ENCODE data around the gene CAMK2D. TPM values are rescaled to one million over a fixed set of nuclear protein-coding genes. Genes with fewer than 3 reads are reported as not detected.

Gene CAMK2D
- total RNA-seq, 1 donor from 2014 or later = 50.3 TPM

DNA sequence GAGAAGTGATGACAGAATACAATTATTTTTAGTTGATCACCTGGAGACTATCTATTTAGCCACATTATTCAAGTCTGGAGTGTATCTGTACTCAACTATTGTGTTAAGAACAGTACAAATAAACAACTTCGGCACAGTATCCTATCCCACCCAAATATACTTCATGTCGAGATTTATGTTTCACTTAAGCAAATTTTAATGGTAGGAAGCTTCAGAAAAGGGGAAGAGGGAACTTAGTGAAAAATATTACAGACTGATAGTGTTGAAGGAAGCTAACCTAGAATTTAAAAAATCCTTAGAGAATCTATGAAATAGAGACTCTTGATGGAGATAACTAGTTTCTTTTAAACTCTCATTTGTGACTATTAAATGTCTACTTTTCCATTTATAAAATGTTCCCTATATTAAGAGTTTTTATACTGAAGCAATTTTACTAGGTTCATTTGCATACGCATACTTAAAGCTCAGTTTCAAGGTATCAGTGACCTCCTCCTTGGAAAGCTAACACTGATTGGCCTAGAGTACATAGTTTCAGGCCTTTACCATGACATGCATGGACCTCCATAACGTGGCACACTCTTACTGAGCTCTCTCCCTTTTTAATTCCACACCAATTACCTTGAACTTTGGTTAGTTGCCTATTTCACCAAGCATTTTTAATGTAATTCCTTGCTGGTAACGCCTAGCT lies 197.7 kb downstream of the CAMK2D start:
- TF ChIP-seq, protein P1, sequence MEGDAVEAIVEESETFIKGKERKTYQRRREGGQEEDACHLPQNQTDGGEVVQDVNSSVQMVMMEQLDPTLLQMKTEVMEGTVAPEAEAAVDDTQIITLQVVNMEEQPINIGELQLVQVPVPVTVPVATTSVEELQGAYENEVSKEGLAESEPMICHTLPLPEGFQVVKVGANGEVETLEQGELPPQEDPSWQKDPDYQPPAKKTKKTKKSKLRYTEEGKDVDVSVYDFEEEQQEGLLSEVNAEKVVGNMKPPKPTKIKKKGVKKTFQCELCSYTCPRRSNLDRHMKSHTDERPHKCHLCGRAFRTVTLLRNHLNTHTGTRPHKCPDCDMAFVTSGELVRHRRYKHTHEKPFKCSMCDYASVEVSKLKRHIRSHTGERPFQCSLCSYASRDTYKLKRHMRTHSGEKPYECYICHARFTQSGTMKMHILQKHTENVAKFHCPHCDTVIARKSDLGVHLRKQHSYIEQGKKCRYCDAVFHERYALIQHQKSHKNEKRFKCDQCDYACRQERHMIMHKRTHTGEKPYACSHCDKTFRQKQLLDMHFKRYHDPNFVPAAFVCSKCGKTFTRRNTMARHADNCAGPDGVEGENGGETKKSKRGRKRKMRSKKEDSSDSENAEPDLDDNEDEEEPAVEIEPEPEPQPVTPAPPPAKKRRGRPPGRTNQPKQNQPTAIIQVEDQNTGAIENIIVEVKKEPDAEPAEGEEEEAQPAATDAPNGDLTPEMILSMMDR (IDR thresholded peaks at IDR 0.05) = no peak
- no peak for TF ChIP-seq POLR2A (IDR thresholded peaks at IDR 0.05)
- H3K4me3 ChIP-seq = no peak overlapping the region

GRCh38 chr4:113561758-113562157 lies 199.8 kb downstream of the CAMK2D start:
- intact Hi-C loops (cut with DNase I) = no loop called here
- Histone ChIP-seq H3K27me3 (no peaks in the 10 kb centered on the region), H3K9me3 (no peaks in the 10 kb centered on the region), H3K4me1 (peaks cover 8% of the 10 kb centered on the region), H3K36me3 (no peaks in the 10 kb centered on the region), H3K4me3 (no peak overlapping the region), H3K27ac (no peak overlapping the region)
- TF ChIP-seq, protein P1 (IDR thresholded peaks at IDR 0.05) = no peak
- no peak for TF ChIP-seq POLR2AphosphoS5 (IDR thresholded peaks at IDR 0.05; ENCODE audit: insufficient read depth in 1 of 2, low read depth in 1 of 2)
- TF ChIP-seq POLR2A (IDR thresholded peaks at IDR 0.05) = no peak
- DNase-seq (ENCODE audit: extremely low spot score in 2 of 2) = no peak

More for the DNA sequence above, 197.7 kb downstream of the CAMK2D start:
- H3K9me3 ChIP-seq = no peaks in the 10 kb centered on the region
- no peak for DNase-seq (ENCODE audit: extremely low spot score in 2 of 2)
- peaks cover 8% of the 10 kb centered on the region for H3K4me1 ChIP-seq
- no peak overlapping the region for H3K27ac ChIP-seq
- H3K36me3 ChIP-seq = no peaks in the 10 kb centered on the region
- intact Hi-C loops (cut with DNase I) = no loop called here
- H3K27me3 ChIP-seq = no peaks in the 10 kb centered on the region

DNA sequence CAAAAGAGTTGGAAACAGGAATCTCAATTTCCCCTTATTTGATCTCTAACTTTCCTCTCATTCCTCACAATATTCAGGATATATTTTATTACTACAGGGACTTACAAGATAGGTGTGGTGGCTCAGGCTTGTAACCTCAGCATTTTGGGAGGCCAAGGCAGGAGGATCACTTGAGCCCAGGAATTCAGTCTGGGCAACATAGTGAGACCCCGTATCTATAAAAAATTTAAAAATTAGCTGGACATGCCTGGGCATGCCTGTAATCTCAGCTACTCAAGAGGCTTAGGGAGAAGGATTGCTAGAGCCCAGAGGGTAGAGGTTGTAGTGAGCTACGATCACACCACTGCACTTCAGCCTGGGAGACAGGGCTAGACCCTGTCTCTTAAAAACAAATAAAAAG lies 200.4 kb downstream of the CAMK2D start:
- H3K9me3 ChIP-seq = no peaks in the 10 kb centered on the region
- no peaks in the 10 kb centered on the region for H3K27me3 ChIP-seq
- no peak overlapping the region for H3K27ac ChIP-seq
- peaks cover 13% of the 10 kb centered on the region for H3K4me1 ChIP-seq
- no peaks in the 10 kb centered on the region for H3K36me3 ChIP-seq
- no peak overlapping the region for H3K4me3 ChIP-seq
- intact Hi-C loops (cut with DNase I) = no loop called here
- TF ChIP-seq POLR2A (IDR thresholded peaks at IDR 0.05) = no peak
- TF ChIP-seq, protein P1 (IDR thresholded peaks at IDR 0.05) = no peak
- TF ChIP-seq POLR2AphosphoS5 (IDR thresholded peaks at IDR 0.05; ENCODE audit: insufficient read depth in 1 of 2, low read depth in 1 of 2) = no peak
- no peak for DNase-seq (ENCODE audit: extremely low spot score in 2 of 2)

GRCh38 chr4:113560579-113560978 lies 201.0 kb downstream of the CAMK2D start:
- no peaks in the 10 kb centered on the region for H3K27me3 ChIP-seq
- no peak overlapping the region for H3K4me3 ChIP-seq
- TF ChIP-seq POLR2AphosphoS5 (IDR thresholded peaks at IDR 0.05; ENCODE audit: insufficient read depth in 1 of 2, low read depth in 1 of 2) = no peak
- TF ChIP-seq, protein P1 (IDR thresholded peaks at IDR 0.05) = no peak
- no peak for TF ChIP-seq POLR2A (IDR thresholded peaks at IDR 0.05)
- peaks cover 19% of the 10 kb centered on the region for H3K4me1 ChIP-seq
- H3K27ac ChIP-seq = no peak overlapping the region
- no peaks in the 10 kb centered on the region for H3K9me3 ChIP-seq
- intact Hi-C loops (cut with DNase I) = no loop called here
- no peaks in the 10 kb centered on the region for H3K36me3 ChIP-seq
- no peak for DNase-seq (ENCODE audit: extremely low spot score in 2 of 2)

- no peaks in the 10 kb centered on the region for H3K9me3 ChIP-seq
- intact Hi-C loops (cut with DNase I) = no loop called here
- no peak for DNase-seq (ENCODE audit: extremely low spot score in 2 of 2)
- H3K4me1 ChIP-seq = peaks cover 21% of the 10 kb centered on the region
- TF ChIP-seq POLR2A (IDR thresholded peaks at IDR 0.05) = no peak
- TF ChIP-seq, protein P1 (IDR thresholded peaks at IDR 0.05) = no peak
- TF ChIP-seq POLR2AphosphoS5 (IDR thresholded peaks at IDR 0.05; ENCODE audit: insufficient read depth in 1 of 2, low read depth in 1 of 2) = no peak
- no peak overlapping the region for H3K4me3 ChIP-seq
- no peaks in the 10 kb centered on the region for H3K36me3 ChIP-seq
- H3K27ac ChIP-seq = no peak overlapping the region
- no peaks in the 10 kb centered on the region for H3K27me3 ChIP-seq
Observed at GRCh38 chr4:113559947-113560346, 201.6 kb downstream of the CAMK2D start.
